ENCODE measurements around the gene ATOH8.

ATOH8 gene

GRCh38 chr2:85737961-85738360, 15.8 kb upstream of the ATOH8 start:
- Histone ChIP-seq H3K9ac (ENCODE audit: low read length) (no peak overlapping the region), H3K79me2 (ENCODE audit: insufficient read depth, low read length) (no peaks in the 10 kb centered on the region), H3K36me3 (ENCODE audit: insufficient read depth, low read length) (no peaks in the 10 kb centered on the region), H3K9me2 (ENCODE audit: low read depth, low read length) (no peaks in the 10 kb centered on the region), H3K4me1 (ENCODE audit: insufficient read depth, low read length, severe bottlenecking) (no peaks in the 10 kb centered on the region), H3K27me3 (ENCODE audit: insufficient read depth, low read length) (no peaks in the 10 kb centered on the region), H4K20me1 (ENCODE audit: insufficient read depth, low read length) (no peaks in the 10 kb centered on the region), H3F3A (ENCODE audit: insufficient read depth, low read length) (no peaks in the 10 kb centered on the region), H3K4me3 (ENCODE audit: low read depth, low read length, poor library complexity, severe bottlenecking) (no peak overlapping the region), H2AFZ (ENCODE audit: low read length) (no peak overlapping the region), H3K4me2 (ENCODE audit: low read length) (no peak overlapping the region), H3K9me3 (ENCODE audit: low read length) (no peaks in the 10 kb centered on the region), H3K27ac (ENCODE audit: low read depth, low read length, poor library complexity, severe bottlenecking) (no peak overlapping the region)
- TF ChIP-seq, protein P1, sequence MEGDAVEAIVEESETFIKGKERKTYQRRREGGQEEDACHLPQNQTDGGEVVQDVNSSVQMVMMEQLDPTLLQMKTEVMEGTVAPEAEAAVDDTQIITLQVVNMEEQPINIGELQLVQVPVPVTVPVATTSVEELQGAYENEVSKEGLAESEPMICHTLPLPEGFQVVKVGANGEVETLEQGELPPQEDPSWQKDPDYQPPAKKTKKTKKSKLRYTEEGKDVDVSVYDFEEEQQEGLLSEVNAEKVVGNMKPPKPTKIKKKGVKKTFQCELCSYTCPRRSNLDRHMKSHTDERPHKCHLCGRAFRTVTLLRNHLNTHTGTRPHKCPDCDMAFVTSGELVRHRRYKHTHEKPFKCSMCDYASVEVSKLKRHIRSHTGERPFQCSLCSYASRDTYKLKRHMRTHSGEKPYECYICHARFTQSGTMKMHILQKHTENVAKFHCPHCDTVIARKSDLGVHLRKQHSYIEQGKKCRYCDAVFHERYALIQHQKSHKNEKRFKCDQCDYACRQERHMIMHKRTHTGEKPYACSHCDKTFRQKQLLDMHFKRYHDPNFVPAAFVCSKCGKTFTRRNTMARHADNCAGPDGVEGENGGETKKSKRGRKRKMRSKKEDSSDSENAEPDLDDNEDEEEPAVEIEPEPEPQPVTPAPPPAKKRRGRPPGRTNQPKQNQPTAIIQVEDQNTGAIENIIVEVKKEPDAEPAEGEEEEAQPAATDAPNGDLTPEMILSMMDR (IDR thresholded peaks at IDR 0.05; ENCODE audit: low read length) = no peak
- no peak for TF ChIP-seq EZH2 (IDR thresholded peaks at IDR 0.05; ENCODE audit: borderline replicate concordance, low read length)

- H3K4me2 ChIP-seq (ENCODE audit: low read length) = no peak overlapping the region
- H3K4me1 ChIP-seq (ENCODE audit: insufficient read depth, low read length, severe bottlenecking) = no peaks in the 10 kb centered on the region
- H3K27ac ChIP-seq (ENCODE audit: low read depth, low read length, poor library complexity, severe bottlenecking) = no peak overlapping the region
- no peaks in the 10 kb centered on the region for H3K9me2 ChIP-seq (ENCODE audit: low read depth, low read length)
- H3K36me3 ChIP-seq (ENCODE audit: insufficient read depth, low read length) = no peaks in the 10 kb centered on the region
- no peaks in the 10 kb centered on the region for H3F3A ChIP-seq (ENCODE audit: insufficient read depth, low read length)
- no peak for TF ChIP-seq EZH2 (IDR thresholded peaks at IDR 0.05; ENCODE audit: borderline replicate concordance, low read length)
- TF ChIP-seq, protein P1 (IDR thresholded peaks at IDR 0.05; ENCODE audit: low read length) = no peak
- no peak overlapping the region for H3K9ac ChIP-seq (ENCODE audit: low read length)
- H4K20me1 ChIP-seq (ENCODE audit: insufficient read depth, low read length) = no peaks in the 10 kb centered on the region
- H3K79me2 ChIP-seq (ENCODE audit: insufficient read depth, low read length) = no peaks in the 10 kb centered on the region
- H3K4me3 ChIP-seq (ENCODE audit: low read depth, low read length, poor library complexity, severe bottlenecking) = no peak overlapping the region
- H3K27me3 ChIP-seq (ENCODE audit: insufficient read depth, low read length) = no peaks in the 10 kb centered on the region
- H3K9me3 ChIP-seq (ENCODE audit: low read length) = no peaks in the 10 kb centered on the region
- no peak overlapping the region for H2AFZ ChIP-seq (ENCODE audit: low read length)
Observed at GRCh38 chr2:85740193-85740592, 13.6 kb upstream of the ATOH8 start.

DNA sequence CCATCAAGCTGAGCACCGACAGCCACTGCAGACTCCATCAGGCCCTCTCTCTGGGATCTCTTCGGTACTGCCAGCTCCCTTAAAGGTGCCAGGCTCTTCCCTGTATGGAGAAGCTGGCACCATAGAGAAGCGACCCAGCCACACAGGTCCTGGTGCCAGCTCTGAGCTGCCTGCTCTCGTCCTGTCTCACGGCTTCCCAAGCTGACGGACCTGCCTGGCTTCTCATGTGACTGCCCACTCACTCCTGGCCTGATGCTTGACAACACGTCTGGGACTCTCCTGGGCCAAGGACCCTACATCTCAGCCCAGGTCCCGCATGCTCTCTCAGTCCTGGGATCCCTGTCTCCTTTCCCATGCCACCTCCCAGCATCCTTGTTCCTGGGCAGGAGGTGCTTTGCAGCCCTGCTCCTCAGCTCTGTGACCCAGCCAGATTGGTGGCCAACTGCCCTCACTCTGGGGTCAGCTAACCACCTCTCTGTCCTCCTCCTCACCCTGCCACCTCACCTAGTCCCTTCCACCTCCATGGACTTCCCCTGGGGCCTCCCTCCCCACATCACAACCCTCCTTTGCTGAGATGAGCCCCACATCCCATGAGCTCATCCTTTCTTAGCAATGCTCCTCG, 12.5 kb upstream of the ATOH8 start:
- no peak for TF ChIP-seq EZH2 (IDR thresholded peaks at IDR 0.05; ENCODE audit: borderline replicate concordance, low read length)
- TF ChIP-seq, protein P1 (IDR thresholded peaks at IDR 0.05; ENCODE audit: low read length) = no peak
- H3K79me2 ChIP-seq (ENCODE audit: insufficient read depth, low read length) = no peaks in the 10 kb centered on the region
- no peak overlapping the region for H3K4me3 ChIP-seq (ENCODE audit: low read depth, low read length, poor library complexity, severe bottlenecking)
- no peaks in the 10 kb centered on the region for H3K4me1 ChIP-seq (ENCODE audit: insufficient read depth, low read length, severe bottlenecking)
- no peak overlapping the region for H2AFZ ChIP-seq (ENCODE audit: low read length)
- no peaks in the 10 kb centered on the region for H3K27me3 ChIP-seq (ENCODE audit: insufficient read depth, low read length)
- no peak overlapping the region for H3K27ac ChIP-seq (ENCODE audit: low read depth, low read length, poor library complexity, severe bottlenecking)
- no peaks in the 10 kb centered on the region for H3K9me2 ChIP-seq (ENCODE audit: low read depth, low read length)
- H3K9ac ChIP-seq (ENCODE audit: low read length) = no peak overlapping the region
- H3F3A ChIP-seq (ENCODE audit: insufficient read depth, low read length) = no peaks in the 10 kb centered on the region
- no peaks in the 10 kb centered on the region for H3K9me3 ChIP-seq (ENCODE audit: low read length)
- no peak overlapping the region for H3K4me2 ChIP-seq (ENCODE audit: low read length)
- H3K36me3 ChIP-seq (ENCODE audit: insufficient read depth, low read length) = no peaks in the 10 kb centered on the region
- H4K20me1 ChIP-seq (ENCODE audit: insufficient read depth, low read length) = no peaks in the 10 kb centered on the region

Measured in OCI-LY1 (cell line).